ENCODE measurements around the gene KLF6. TPM values are rescaled to one million over a fixed set of nuclear protein-coding genes. Genes with fewer than 3 reads are reported as not detected.

The KLF6 gene
- total and polyA plus RNA-seq, 9 of the 15 experiments (the other 6 are each of a cell fraction or from before 2014, with no cell fraction given): 3.2 to 23.9 (median 8.0) TPM

DNA sequence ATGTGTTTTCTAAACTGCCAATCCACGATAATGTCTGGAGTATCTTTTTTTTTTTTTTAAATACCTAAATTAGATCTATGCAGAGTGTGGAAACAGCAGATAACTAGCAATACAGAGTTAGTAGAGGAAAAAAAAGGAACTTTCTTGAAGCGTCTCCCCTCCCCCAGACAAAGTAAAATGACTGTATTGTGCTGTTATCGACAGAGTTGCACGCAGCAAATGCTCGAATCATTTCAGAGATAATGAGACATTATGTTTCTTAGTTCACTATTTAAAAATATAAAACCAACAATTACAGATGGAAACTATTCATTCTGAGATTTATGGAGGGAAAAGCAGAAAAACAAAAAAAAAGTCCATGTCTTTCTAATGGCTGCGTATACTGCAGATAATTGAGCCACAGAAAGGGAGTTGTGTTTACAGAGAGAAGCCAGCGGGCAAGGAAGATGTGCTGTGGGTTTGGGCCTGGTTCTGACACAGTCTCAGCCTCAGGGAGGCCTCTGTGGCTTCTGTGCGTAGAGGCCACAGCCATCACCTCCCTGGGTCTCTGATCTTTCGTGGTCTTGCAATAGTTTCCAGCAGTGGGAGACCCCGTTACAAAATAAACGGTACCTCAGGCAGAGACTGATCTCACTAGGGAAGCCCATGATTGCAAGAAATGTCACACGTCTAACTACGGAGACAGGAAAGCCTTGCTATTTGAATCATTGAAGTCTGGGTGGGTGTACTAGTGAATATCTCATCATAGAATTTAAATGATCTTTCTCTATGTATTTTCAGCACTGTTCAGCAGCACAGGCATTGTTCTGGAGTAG is 19.1 kb upstream of the KLF6 start (continued):
- TF ChIP-seq, protein P1, sequence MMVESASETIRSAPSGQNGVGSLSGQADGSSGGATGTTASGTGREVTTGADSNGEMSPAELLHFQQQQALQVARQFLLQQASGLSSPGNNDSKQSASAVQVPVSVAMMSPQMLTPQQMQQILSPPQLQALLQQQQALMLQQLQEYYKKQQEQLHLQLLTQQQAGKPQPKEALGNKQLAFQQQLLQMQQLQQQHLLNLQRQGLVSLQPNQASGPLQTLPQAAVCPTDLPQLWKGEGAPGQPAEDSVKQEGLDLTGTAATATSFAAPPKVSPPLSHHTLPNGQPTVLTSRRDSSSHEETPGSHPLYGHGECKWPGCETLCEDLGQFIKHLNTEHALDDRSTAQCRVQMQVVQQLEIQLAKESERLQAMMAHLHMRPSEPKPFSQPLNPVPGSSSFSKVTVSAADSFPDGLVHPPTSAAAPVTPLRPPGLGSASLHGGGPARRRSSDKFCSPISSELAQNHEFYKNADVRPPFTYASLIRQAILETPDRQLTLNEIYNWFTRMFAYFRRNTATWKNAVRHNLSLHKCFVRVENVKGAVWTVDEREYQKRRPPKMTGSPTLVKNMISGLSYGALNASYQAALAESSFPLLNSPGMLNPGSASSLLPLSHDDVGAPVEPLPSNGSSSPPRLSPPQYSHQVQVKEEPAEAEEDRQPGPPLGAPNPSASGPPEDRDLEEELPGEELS (CRISPR knock-in tag; IDR thresholded peaks at IDR 0.05; ENCODE audit: borderline replicate concordance): no peak
- TF ChIP-seq TBL1XR1 (IDR thresholded peaks at IDR 0.05; ENCODE audit: low read length in 2 of 2) (peak in 1 of 2 experiments; percentile 88; a peak in 2 of 4 replicates), KLF13 (tag; IDR thresholded peaks at IDR 0.05; ENCODE audit: borderline replicate concordance, low read depth) (no peak), ZKSCAN1 (IDR thresholded peaks at IDR 0.05; ENCODE audit: low read depth, low read length) (no peak), LEF1 (IDR thresholded peaks at IDR 0.05) (peak; percentile 92), RBM22 (IDR thresholded peaks at IDR 0.05; ENCODE audit: low read depth, low read length, poor library complexity, severe bottlenecking) (no peak), POLR2H (tag; IDR thresholded peaks at IDR 0.05; ENCODE audit: low read depth) (peak; percentile 41; the same call in 1 of the 2 replicates), ZNF274 (IDR thresholded peaks at IDR 0.05; ENCODE audit: borderline replicate concordance, low read depth, low read length) (no peak), BRD4 (IDR thresholded peaks at IDR 0.05) (no peak)
- TF ChIP-seq, protein P2, sequence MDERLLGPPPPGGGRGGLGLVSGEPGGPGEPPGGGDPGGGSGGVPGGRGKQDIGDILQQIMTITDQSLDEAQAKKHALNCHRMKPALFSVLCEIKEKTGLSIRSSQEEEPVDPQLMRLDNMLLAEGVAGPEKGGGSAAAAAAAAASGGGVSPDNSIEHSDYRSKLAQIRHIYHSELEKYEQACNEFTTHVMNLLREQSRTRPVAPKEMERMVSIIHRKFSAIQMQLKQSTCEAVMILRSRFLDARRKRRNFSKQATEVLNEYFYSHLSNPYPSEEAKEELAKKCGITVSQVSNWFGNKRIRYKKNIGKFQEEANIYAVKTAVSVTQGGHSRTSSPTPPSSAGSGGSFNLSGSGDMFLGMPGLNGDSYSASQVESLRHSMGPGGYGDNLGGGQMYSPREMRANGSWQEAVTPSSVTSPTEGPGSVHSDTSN (CRISPR knock-in tag; IDR thresholded peaks at IDR 0.05; ENCODE audit: low read depth): no peak
- TF ChIP-seq, protein P2 (tag; conservative IDR thresholded peaks at IDR 0.05; ENCODE audit: low read depth): 0 out of 2 replicates have a peak, but pooled peaks have one; percentile 13
- TF ChIP-seq, protein P3, sequence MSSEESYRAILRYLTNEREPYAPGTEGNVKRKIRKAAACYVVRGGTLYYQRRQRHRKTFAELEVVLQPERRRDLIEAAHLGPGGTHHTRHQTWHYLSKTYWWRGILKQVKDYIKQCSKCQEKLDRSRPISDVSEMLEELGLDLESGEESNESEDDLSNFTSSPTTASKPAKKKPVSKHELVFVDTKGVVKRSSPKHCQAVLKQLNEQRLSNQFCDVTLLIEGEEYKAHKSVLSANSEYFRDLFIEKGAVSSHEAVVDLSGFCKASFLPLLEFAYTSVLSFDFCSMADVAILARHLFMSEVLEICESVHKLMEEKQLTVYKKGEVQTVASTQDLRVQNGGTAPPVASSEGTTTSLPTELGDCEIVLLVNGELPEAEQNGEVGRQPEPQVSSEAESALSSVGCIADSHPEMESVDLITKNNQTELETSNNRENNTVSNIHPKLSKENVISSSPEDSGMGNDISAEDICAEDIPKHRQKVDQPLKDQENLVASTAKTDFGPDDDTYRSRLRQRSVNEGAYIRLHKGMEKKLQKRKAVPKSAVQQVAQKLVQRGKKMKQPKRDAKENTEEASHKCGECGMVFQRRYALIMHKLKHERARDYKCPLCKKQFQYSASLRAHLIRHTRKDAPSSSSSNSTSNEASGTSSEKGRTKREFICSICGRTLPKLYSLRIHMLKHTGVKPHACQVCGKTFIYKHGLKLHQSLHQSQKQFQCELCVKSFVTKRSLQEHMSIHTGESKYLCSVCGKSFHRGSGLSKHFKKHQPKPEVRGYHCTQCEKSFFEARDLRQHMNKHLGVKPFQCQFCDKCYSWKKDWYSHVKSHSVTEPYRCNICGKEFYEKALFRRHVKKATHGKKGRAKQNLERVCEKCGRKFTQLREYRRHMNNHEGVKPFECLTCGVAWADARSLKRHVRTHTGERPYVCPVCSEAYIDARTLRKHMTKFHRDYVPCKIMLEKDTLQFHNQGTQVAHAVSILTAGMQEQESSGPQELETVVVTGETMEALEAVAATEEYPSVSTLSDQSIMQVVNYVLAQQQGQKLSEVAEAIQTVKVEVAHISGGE (CRISPR knock-in tag; IDR thresholded peaks at IDR 0.05): peak in 1 of 3 experiments; percentile 63; a peak in 1 of 6 replicates

Measured in K562 (cell line).